GM21515 (cell line): ENCODE data around the gene OR5W2.
"Not testable (repeated sequence)": the region's sequence is repeated elsewhere in the genome, so short reads cannot be mapped to it uniquely, and the experiment has no call there.

ENCODE experiments used
- ATAC-seq: cut with Tn5 transposase; IDR thresholded peaks from one replicate; pipeline ENCODE4 v1.9.1; 2021; ENCODE audit not compliant: unreplicated experiment

Gene OR5W2

DNA sequence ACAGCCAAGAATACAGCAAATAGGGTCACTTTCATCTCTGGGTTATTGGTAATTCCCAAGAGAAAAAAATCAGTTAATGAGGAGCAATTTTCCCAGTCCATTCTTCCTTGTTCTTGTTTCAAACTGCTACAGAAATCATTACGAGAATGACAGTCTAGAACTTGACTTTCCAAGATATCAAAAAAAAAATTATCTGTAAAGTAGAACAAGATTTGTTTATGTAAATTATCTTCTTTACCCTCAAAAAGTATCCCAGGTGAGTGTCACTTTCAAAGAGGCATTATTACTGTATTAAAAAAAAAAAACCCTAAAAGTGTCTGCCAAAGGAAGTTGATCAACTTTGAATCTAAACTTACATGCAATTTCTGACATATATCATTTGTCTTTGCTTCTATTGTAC is at the start of gene OR5W2:
OR5W2 (minus strand) TSS at position 101 of the 400 bp plus-strand sequence; CDS start at position 101, 0 bp downstream.
- ATAC-seq: no peak

DNA sequence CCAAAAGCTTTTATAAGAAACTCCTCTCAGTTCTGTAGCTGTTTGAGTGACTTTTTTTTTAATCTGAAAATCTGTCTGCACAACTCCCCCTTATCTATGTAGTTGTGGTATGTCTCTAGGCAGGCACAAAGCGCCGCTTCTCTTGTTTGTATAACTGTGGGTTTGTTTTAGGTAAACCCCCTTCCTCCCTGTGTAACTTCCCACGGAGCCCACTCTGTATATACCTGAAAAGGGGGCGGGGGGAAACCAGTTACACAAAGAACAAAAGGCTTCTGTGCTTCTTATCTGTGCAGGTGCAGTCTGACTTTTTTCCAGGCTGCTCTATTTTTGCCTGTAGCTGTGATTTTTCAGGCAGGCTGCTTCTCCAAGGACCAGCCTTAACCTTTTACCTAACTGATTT is 42.1 kb upstream of the OR5W2 start:
- no peak for ATAC-seq

DNA sequence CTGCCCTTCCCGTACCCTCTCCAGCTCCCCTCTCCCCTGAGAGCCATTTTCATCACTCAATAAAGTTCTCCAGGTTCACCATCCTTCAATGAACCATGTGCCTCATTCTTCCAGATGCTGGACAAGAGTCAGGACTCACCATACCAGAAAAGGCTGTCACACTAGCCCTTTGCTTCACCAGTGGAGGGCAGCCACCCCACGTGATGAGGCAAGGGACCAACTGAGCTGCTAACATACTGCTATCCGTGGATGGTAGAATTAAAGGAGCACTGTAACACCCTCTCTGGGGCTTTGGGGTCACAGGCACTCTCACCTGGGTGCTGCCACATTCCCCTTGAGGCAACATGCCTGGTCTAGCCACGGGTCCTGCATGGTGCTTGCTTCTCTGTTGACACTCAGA is 34.9 kb upstream of the OR5W2 start:
- no peak for ATAC-seq

DNA sequence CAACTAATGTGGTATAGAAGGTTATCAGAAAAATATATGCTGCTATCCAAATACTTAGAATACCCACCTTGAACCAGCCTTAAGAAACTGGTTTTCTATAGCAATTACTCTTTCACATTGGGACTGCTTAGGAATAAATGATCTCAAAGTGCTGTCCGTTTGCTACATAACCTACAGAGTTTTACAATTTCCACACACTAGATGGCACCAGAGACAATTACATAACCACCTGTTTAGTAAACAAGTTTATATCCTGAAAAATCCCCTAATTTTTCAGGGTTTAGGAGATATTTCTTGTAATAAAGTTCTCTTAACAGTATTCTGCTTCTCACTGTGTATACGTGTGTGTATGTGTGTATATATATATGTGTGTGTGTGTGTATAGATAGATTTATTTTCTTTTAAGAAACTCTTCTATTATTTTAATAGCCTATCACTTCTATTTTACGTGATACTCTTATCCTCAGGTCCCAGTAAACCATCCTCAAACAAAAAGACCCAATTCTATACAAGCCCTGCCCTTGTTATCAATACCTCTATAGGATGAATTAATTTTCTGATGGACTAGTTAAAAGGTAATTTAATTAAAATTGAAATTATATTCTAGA is 28.5 kb upstream of the OR5W2 start:
- ATAC-seq: no peak

DNA sequence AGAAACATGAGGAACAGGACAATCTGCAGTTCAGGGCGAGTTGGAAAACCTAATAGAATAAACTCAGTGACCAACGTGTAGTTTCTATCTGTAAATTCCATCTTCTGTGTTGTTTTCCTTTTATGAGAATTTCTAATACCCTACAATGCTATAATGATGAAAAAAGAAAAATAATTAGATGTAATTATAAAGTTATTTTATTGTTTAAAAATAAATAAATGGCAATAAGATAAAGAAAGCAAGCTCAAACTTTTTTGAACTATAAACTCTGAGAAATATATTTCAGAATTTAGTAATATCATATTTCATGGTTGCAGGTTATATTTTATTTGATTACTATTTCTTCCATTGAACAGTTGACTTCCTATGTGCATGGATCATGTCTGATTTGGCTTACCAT is 21.9 kb upstream of the OR5W2 start, which contains the start of gene OR5I1:
OR5I1 (minus strand) TSS at position 101 of the 400 bp plus-strand sequence; CDS start at position 101, 0 bp downstream.
- no peak for ATAC-seq

DNA sequence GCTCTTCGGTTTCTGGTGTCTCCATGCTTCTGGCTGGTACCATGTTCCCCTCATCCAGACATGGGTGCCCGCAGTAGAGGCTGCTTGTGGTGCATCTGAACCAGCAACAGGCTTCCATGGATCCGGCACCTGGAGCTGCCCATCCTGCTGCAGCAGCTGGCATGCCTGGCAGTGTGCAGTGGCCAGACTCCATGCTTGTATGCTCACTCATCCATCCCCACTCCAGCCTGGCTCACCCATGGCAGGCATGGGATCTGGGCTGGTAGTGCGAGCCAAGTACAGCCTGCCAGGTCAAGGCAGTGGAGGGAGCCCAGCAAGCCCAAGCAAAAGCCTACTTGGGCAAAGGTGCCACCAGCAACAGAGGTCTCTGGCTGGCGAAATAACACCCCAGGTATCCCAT is 6.2 kb upstream of the OR5W2 start:
- ATAC-seq: no peak

DNA sequence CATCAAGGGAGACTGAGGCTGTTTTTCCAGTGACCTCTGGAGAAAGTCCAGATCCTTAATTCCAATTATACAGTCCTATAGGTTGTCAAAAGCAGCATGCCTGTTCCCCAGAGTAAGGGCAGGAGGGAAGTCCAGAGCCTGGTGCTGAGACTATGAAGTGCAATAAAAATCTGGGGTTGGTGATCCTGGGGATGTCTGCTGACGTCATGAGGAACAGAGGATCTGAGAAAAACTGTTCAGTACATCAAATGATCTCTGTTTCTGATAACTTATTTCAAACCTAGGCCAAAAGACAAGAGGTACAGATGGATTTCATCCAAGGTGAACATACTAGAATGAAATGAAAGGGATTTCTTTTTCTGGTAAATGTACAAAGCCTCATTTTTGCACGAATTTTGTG is 12.1 kb downstream of the OR5W2 start:
- no peak for ATAC-seq

DNA sequence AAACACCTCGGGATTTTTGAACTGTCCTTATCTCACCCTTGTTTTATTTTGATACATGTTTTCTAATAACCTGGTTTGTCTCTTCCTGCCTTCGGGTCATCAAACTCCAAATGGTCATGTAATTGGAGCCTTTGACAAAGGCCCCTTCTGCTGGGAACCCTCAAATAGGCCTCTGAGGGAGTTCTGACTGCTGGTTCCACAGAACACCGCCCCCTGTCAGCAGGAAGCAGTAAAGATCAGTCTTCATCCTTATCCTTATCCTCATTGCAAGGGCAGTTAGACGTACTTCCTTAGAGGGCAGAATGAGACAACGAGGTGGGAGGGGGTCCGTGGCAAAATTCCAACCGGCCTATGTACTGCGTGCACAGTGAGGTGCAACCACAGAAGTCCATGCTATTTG is 19.2 kb downstream of the OR5W2 start:
- ATAC-seq: no peak

DNA sequence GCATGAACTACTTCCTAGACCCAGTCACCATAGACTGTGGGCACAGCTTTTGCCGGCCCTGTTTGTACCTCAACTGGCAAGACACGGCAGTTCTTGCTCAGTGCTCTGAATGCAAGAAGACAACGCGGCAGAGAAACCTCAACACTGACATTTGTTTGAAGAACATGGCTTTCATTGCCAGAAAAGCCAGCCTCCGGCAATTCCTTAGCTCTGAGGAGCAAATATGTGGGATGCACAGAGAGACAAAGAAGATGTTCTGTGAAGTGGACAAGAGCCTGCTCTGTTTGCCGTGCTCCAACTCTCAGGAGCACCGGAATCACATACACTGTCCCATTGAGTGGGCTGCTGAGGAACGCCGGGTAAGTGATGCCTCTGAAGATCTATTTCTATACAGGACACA is 28.9 kb downstream of the OR5W2 start:
- ATAC-seq: not testable (repeated sequence)

DNA sequence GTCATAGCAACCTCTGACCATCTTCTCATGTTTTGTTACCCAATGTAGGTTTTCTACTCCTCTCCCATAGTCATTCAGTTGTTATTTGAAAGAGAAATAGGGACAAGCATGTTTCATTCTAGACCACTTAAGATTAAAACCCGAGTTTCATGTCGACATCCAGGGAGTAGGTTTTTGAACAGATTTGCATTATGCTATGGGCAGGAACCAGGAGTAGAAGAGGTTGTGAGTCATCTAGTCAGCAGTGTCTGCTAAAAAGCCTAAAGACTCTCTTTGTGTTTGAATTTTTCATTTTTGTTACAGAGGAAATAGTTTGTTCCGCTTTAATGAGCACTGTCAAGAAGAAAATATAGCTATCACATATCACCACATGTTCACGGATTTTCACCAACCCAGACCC is 29.4 kb downstream of the OR5W2 start:
- ATAC-seq: not testable (repeated sequence)

DNA sequence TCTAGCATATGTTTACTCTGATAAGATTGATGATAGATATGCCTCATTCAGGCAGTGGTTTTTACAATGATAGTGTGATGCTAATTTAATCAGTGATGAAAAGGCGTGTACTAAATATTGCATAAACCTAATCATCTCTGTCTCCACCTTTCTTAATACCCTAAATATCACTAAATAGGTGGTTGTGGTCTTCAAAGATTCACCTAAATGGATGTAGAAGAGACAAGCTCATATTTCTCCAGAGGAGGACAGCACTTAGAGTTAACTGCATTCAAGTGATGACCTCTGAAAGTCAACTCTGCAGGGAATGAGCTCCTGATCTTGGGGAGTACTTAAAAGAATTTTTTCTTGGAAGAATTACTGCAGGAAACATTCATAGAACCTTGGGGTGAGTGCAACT is 31.4 kb downstream of the OR5W2 start, which contains the start of gene TRIM51:
TRIM51 (plus strand) TSS at position 301 of the 400 bp plus-strand sequence. CDS start 2,132 bp downstream, outside the sequence.
- ATAC-seq: not testable (repeated sequence)

DNA sequence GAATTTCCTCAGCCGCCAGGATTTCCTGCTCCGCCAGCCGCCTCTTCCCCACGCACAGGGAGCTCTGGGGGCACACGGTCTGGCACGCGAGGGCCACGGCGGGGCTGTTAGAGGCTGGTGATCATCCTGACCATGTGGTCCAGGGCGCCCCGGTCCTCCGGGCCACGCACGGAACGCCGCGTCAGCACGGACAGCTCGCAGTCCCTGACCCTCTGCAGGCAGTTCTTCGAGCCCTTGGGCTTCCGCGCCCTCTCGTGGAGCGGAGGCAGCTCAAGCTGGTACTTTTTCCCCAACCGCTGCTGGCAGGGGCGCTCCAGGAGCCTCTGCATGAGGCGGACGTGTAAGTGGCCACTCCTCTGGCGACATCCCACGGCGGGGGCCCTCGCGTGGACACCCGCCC is 41.2 kb downstream of the OR5W2 start:
- ATAC-seq: not testable (repeated sequence)

DNA sequence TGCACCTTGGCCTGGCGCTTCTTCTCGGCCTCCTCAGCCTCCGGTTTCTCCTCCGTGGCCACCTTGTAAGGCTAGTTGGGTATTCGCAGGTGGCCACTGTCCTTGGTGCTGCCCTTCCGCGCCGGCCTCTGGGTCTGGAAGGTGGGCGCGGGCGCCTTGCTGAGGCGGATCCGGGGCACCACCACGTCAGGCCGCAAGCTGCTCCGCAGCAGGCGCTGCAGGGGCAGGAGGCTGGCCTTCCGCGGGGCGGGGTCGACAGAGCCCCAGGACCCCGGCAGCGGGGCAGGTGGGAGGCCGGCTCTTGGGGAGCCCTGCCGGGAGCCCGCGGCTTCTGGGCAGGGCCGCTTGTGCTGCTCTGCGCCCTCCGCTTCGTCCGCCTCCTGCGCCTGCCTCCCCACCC is 41.7 kb downstream of the OR5W2 start:
- ATAC-seq: not testable (repeated sequence)

DNA sequence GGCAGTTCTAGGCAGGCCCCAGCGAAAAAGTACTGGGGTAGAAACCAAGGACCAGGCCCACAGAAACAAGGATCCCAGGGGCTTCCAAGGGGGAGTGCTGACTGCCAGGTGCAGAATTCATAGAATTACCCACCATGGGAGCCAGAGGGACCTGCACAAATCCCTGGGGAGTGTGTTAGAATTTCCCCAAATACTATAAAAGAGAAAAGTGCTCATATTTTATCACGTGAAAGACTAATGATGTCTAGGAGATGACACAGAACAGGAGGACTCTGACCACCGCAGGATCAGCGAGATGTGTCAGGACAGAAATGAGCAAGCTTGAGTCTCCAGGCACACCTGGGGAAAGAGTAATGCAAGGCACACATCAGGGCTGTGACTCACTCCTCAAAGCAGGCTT is 47.0 kb downstream of the OR5W2 start:
- not testable (repeated sequence) for ATAC-seq
